ENCODE results near the gene HMCN2.

The HMCN2 gene

GRCh38 chr9:130288926-130289690 lies 23.5 kb downstream of the HMCN2 start:
- DNase-seq (ENCODE audit: low spot score) (no peak), FAIRE-seq (no peak)

- FAIRE-seq (no peak), DNase-seq (ENCODE audit: low spot score) (no peak)
Observed at GRCh38 chr9:130289711-130290241, 24.2 kb downstream of the HMCN2 start.

- DNase-seq (ENCODE audit: low spot score): no peak
- no peak for FAIRE-seq
Observed at GRCh38 chr9:130290291-130291181, 25.0 kb downstream of the HMCN2 start.

- DNase-seq (ENCODE audit: low spot score) (no peak), FAIRE-seq (no peak)
Observed at GRCh38 chr9:130291474-130291873, 25.9 kb downstream of the HMCN2 start.

- FAIRE-seq (no peak), DNase-seq (ENCODE audit: low spot score) (no peak)
Observed at GRCh38 chr9:130292106-130292505, 26.5 kb downstream of the HMCN2 start.

- no peak for FAIRE-seq
- no peak for DNase-seq (ENCODE audit: low spot score)
Observed at GRCh38 chr9:130294664-130295063, 29.1 kb downstream of the HMCN2 start.

GRCh38 chr9:130295431-130295830 lies 29.9 kb downstream of the HMCN2 start:
- FAIRE-seq: no peak

GRCh38 chr9:130295945-130296782 lies 30.6 kb downstream of the HMCN2 start:
- DNase-seq (ENCODE audit: low spot score) (no peak), FAIRE-seq (no peak)

More at GRCh38 chr9:130295431-130295830, 29.9 kb downstream of the HMCN2 start:
- DNase-seq (ENCODE audit: low spot score): no peak

GRCh38 chr9:130296783-130297055 lies 31.2 kb downstream of the HMCN2 start:
- DNase-seq (ENCODE audit: low spot score): no peak
- no peak for FAIRE-seq

- no peak for DNase-seq (ENCODE audit: low spot score)
- FAIRE-seq: no peak
Observed at GRCh38 chr9:130297371-130297770, 31.8 kb downstream of the HMCN2 start.

- FAIRE-seq (no peak), DNase-seq (ENCODE audit: low spot score) (no peak)
Observed at GRCh38 chr9:130298662-130299279, 33.2 kb downstream of the HMCN2 start.

- no peak for FAIRE-seq
- no peak for DNase-seq (ENCODE audit: low spot score)
Observed at GRCh38 chr9:130299785-130300615, 34.4 kb downstream of the HMCN2 start.

- DNase-seq (ENCODE audit: low spot score) (no peak), FAIRE-seq (no peak)
Observed at GRCh38 chr9:130300739-130301138, 35.2 kb downstream of the HMCN2 start.

- DNase-seq (ENCODE audit: low spot score) (peak; percentile 67), FAIRE-seq (no peak)
Observed at GRCh38 chr9:130301483-130302286, 36.1 kb downstream of the HMCN2 start.

- no peak for FAIRE-seq
- DNase-seq (ENCODE audit: low spot score): no peak
Observed at GRCh38 chr9:130302785-130303612, 37.4 kb downstream of the HMCN2 start.

- no peak for DNase-seq (ENCODE audit: low spot score)
- FAIRE-seq: no peak
Observed at GRCh38 chr9:130303613-130304055, 38.1 kb downstream of the HMCN2 start.

- DNase-seq (ENCODE audit: low spot score) (no peak), FAIRE-seq (no peak)
Observed at GRCh38 chr9:130304116-130304515, 38.6 kb downstream of the HMCN2 start.

- FAIRE-seq: no peak
Observed at GRCh38 chr9:130304643-130305042, 39.1 kb downstream of the HMCN2 start.

More at GRCh38 chr9:130304643-130305042, 39.1 kb downstream of the HMCN2 start:
- DNase-seq (ENCODE audit: low spot score): no peak
